Fibroblast of pulmonary artery (primary cell): ENCODE measurements around the gene ARHGAP10.
"Not testable (repeated sequence)": the region's sequence is repeated elsewhere in the genome, so short reads cannot be mapped to it uniquely, and the experiment has no call there.

Source experiments
- DNase-seq: peaks from one replicate; pipeline ENCODE4 v3.0.0-alpha.2; 2010; ENCODE audit warnings: low read depth
- H3K4me3 ChIP-seq: replicated peaks from 2 replicates; pipeline ENCODE4 v1.5.1; 2011; ENCODE audit warnings: low read depth, mild to moderate bottlenecking, control low read depth, low read length, moderate library complexity
- TF ChIP-seq, protein P1 (sequence below): IDR thresholded peaks from 2 replicates; pipeline ENCODE4 v1.5.1; 2011; ENCODE audit warnings: mild to moderate bottlenecking, control low read depth, low read length, inconsistent platforms; ENCODE audit errors: missing control alignments

The ARHGAP10 gene

DNA sequence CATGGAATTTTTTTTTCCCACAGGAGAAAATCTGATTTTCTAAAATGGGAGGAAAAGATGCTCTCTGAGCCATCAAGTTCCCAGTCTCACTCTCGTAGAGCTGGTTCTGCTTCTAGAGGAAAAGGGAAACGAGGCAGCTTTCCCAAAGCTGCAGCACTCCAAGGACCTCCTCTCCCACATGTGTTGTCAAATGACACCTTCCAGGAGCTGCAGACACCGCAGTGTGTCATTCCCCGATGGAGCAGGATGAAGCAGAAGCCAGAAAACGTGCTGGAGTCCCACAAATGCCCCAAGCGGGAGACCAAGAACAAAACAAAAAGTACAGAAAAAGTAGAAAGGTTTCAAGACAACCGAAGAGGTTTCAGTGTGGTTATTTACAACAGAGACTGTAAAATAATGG is 348.1 kb downstream of the ARHGAP10 start:
- DNase-seq, result no peak
- TF ChIP-seq, protein P1, sequence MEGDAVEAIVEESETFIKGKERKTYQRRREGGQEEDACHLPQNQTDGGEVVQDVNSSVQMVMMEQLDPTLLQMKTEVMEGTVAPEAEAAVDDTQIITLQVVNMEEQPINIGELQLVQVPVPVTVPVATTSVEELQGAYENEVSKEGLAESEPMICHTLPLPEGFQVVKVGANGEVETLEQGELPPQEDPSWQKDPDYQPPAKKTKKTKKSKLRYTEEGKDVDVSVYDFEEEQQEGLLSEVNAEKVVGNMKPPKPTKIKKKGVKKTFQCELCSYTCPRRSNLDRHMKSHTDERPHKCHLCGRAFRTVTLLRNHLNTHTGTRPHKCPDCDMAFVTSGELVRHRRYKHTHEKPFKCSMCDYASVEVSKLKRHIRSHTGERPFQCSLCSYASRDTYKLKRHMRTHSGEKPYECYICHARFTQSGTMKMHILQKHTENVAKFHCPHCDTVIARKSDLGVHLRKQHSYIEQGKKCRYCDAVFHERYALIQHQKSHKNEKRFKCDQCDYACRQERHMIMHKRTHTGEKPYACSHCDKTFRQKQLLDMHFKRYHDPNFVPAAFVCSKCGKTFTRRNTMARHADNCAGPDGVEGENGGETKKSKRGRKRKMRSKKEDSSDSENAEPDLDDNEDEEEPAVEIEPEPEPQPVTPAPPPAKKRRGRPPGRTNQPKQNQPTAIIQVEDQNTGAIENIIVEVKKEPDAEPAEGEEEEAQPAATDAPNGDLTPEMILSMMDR, result no peak
- H3K4me3 ChIP-seq, result no peak overlapping the region

DNA sequence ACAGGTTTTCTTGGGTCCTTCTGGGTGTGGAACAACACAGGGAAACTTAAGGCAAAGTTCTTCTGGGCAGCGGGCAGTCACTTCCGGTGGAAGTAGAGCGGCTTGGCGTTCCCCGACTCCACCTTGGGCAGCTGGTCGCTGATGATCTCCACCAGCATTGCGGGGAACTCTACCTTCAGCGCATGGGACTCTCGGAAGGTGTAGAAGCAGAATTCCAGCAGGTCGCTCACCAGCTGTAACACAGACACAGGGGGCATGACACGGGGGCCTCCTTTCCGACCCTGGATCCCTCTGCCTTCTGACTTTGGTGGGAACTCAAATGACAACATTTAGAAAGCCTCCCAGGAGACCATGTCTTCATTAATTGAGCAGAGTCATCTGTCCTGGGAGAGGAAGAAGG is 349.4 kb downstream of the ARHGAP10 start:
- TF ChIP-seq, protein P1, result no peak
- DNase-seq, result no peak
- H3K4me3 ChIP-seq, result no peak overlapping the region

DNA sequence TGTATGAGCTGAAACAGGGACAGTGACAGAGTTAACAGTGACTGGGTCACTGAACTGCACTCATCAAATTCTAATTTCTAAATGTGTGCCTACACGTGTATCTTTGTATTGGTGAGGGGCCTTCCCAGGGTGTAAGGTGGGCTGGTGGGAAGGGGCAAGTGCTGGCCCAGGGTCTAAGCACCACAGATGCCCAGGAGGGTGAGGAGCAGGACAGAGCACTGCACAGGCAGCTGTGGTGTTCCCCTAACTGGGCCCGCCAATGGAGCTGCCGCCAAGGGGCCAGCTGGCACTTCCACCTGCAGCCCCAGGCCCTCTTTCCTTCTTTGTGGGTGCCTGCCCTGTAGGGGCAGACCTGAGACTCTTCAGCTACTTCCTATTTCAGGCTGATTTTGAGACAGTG is 349.9 kb downstream of the ARHGAP10 start:
- TF ChIP-seq, protein P1, result no peak
- no peak for DNase-seq
- no peak overlapping the region for H3K4me3 ChIP-seq

DNA sequence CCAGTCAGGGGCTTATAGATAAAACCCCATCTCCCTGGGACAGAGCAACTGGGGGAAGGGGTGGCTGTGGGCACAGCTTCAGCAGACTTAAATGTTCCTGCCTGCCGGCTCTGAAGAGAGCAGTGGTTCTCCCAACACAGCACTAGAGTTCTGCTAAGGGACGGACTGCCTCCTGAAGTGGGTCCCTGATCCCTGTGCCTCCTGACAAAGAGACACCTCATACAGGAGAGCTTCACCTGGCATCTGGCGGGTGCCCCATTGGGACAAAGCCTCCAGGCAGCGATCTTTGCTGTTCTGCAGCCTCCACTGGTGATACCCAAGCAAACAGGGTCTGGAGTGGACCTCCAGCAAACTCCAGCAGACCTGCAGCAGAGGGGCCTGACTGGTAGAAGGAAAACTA is 351.2 kb downstream of the ARHGAP10 start:
- not testable (repeated sequence) for DNase-seq, H3K4me3 ChIP-seq

DNA sequence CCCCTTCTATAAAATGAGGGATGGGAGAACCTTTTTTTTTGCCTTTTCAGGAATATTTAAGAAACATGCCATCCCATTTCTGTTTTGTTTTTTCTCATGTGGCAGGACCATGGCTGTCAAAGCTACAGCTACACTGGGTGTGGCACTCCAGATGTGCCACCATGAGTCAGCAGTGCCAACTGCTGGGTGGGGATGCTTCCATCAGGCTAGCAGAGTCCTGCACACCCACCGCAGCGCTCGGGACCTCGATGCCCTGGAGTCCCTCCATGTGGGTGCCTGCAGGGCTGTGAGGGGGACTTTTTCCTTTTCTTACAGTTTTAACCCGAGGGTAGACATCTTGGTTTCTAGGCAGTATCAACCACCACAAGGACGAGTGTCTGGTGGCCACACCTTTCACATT is 357.7 kb downstream of the ARHGAP10 start:
- DNase-seq, result no peak
- no peak overlapping the region for H3K4me3 ChIP-seq
- TF ChIP-seq, protein P1, result no peak

DNA sequence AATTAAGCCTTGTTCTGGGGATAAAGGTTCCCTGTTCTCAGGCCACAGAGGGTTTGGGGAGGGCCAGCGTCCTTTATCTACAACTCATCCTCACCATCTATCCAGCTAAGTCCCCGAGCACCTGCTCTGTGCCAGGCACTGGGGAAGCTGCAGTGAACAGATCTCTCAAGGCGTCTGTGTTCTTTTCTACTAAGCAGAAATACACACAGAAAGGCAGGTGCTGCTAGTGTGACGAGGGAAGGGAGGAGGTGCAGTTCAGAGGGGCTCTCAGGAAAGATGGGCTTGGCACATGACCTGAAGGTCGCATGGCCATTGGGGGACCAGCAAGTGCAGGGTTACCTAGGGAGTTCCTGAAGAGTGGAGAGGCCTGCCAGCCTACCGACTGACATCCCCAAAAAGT is 358.1 kb downstream of the ARHGAP10 start:
- H3K4me3 ChIP-seq, result no peak overlapping the region
- TF ChIP-seq, protein P1, result no peak
- DNase-seq, result no peak

DNA sequence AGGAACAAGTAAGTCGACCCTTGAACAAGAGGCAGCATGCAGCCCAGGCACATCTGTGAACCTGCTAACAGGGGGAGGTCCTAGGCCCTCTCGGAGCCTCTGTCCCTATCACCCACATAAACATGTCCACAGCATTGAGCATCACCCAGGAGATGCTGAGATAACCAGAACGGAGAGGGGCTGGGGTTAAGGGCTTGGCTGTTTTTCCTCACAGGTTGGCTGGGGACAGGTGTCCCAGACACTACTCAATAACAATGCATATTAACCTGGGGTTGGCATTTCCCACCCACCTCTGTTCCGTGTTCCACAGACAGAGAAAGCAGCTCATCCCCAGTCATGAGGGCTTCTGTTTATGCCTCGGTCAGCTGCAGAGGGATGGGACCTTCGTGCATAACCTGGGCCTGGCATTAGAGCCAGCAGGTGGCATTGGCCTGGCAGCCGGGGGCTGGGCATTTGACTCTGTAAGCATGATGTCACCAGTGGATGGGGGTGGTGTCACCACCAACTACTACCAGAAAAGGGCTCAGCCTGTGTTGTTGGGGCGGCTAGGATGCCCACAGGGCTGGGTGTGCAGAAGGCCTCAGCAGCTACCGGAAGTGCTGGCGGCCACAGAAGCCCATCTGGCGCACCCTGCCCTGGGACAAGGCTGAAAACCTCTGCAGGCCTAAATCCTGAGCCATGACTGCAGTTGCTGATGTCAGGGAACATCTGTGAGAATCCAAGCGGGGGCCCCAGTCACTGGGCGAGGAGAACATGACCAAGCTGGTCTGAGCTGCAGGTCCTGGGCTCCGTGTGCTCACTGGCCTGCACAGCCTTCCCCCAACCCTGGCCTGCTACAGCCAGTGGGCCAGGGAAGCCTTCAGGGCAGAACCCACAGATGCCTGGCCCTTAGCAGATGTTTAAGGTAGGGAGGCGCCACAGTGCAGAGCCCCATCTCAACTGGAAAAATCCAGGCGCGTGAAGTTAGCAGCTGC is 358.9 kb downstream of the ARHGAP10 start:
- H3K4me3 ChIP-seq, result no peak overlapping the region
- DNase-seq, result no peak
- TF ChIP-seq, protein P1, result no peak
